A673 (cell line): Measurements from ENCODE around the gene LRCH2. TPM values are rescaled to one million over a fixed set of nuclear protein-coding genes. Genes with fewer than 3 reads are reported as not detected.

Experiments used
- BruUV-seq: library from RNA; stranded (reverse); fragments of 400-500 nt; replicated peaks from 2 replicates; lab custom pipeline; 2021; lab: Mats Ljungman, UMichigan
- CTCF ChIA-PET: fragments of 300-600 bp; sonication (Branson Sonifier 250); formaldehyde crosslinking; loops from one replicate; lab custom pipeline; 2022; ENCODE audit warnings: antibody characterized with exemption; lab: Charles Lee
- POLR2A ChIA-PET: fragments of 300-600 bp; sonication (Branson Sonifier 250); formaldehyde crosslinking; loops from one replicate; lab custom pipeline; 2022; ENCODE audit warnings: antibody characterized with exemption; ENCODE audit not compliant: low non-redundant PET; lab: Charles Lee
- DNase-seq: peaks from one replicate; pipeline ENCODE4 v3.0.0-alpha.2; 2015; ENCODE audit warnings: low spot score
- H3K27ac ChIP-seq: fragments of 200-600 bp; sonication (generic); 2 replicates; pipeline ENCODE4 v1.5.1; 2016; ENCODE audit warnings: mixed run types, low read depth, mild to moderate bottlenecking, mixed read lengths, antibody characterized with exemption, low read length; ENCODE audit not compliant: poor library complexity, severe bottlenecking
- H3K27me3 ChIP-seq: fragments of 200-600 bp; sonication (generic); replicated peaks from 2 replicates; pipeline ENCODE4 v1.6.1; 2017; ENCODE audit warnings: mixed run types, low read depth, mild to moderate bottlenecking, mixed read lengths, antibody characterized with exemption, low read length; ENCODE audit not compliant: insufficient read depth, poor library complexity
- H3K36me3 ChIP-seq: fragments of 200-600 bp; sonication (generic); 2 replicates; pipeline ENCODE4 v1.6.1; 2016; ENCODE audit warnings: mixed run types, mild to moderate bottlenecking, mixed read lengths, antibody characterized with exemption, low read length; ENCODE audit not compliant: insufficient read depth, poor library complexity, severe bottlenecking
- H3K4me1 ChIP-seq: fragments of 200-600 bp; sonication (generic); 2 replicates; pipeline ENCODE4 v1.6.1; 2017; ENCODE audit warnings: mixed run types, mild to moderate bottlenecking, mixed read lengths, antibody characterized with exemption, low read length; ENCODE audit not compliant: insufficient read depth, poor library complexity, severe bottlenecking
- H3K4me3 ChIP-seq: fragments of 200-600 bp; sonication (generic); 2 replicates; pipeline ENCODE4 v1.5.1; 2016; ENCODE audit warnings: low read depth, mixed run types, mild to moderate bottlenecking, mixed read lengths, low read length; ENCODE audit not compliant: poor library complexity, severe bottlenecking
- H3K9me3 ChIP-seq: fragments of 200-600 bp; sonication (generic); 2 replicates; pipeline ENCODE4 v1.6.1; 2016; ENCODE audit warnings: mixed run types, low read depth, mild to moderate bottlenecking, mixed read lengths, antibody characterized with exemption, low read length; ENCODE audit not compliant: poor library complexity, severe bottlenecking
- EZH2 ChIP-seq: fragments of 200-600 bp; sonication (generic); IDR thresholded peaks from 2 replicates; pipeline ENCODE4 v1.6.1; 2017; ENCODE audit warnings: borderline replicate concordance, low read depth, mild to moderate bottlenecking, mixed read lengths, antibody characterized with exemption, low read length; ENCODE audit not compliant: poor library complexity, severe bottlenecking
- intact Hi-C: fragments of 100-400 bp; cut with micrococcal nuclease; formaldehyde crosslinking; loops from one replicate; pipeline ENCODE4 v1.10.0; 2022; ENCODE audit not compliant: unreplicated experiment
- total RNA-seq: library from RNA; stranded (reverse); gene quantifications from 2 replicates; pipeline ENCODE4 v1.2.3, GENCODE V29; 2021
- TF ChIP-seq, protein P1 (sequence below): fragments of 300-800, 200-600 bp; sonication (generic); conservative IDR thresholded peaks from 2 replicates; pipeline ENCODE4 v1.5.1; 2017; ENCODE audit warnings: low read depth, mild to moderate bottlenecking, antibody characterized with exemption, low read length, moderate library complexity, mixed read lengths

LRCH2 gene
- total RNA-seq, 1 experiment from 2014 or later = 4.2 TPM

DNA sequence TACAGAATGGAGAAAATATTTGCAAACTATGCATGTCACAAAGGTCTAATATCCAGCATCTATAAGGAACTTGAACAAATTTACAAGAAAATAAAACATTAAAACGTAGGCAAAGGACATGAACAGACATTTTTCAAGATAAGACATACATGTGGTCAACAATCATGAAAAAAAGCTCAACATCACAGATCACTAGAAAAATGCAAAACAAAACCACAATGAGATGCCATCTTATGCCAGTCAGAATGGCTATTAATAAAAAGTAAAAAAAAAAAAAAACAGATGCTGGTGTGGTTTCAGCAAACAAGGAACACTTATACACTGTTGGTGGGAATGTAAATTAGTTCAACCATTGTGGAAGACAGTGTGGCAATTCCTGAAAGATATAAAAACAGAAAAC is 140.7 kb downstream of the LRCH2 start:
- H3K4me1 ChIP-seq = no peaks in the 10 kb centered on the region
- intact Hi-C loops = no loop called here
- no peaks in the 10 kb centered on the region for H3K9me3 ChIP-seq
- H3K27ac ChIP-seq = no peak overlapping the region
- POLR2A ChIA-PET = no interaction called here
- no peak for TF ChIP-seq EZH2
- TF ChIP-seq, protein P1, sequence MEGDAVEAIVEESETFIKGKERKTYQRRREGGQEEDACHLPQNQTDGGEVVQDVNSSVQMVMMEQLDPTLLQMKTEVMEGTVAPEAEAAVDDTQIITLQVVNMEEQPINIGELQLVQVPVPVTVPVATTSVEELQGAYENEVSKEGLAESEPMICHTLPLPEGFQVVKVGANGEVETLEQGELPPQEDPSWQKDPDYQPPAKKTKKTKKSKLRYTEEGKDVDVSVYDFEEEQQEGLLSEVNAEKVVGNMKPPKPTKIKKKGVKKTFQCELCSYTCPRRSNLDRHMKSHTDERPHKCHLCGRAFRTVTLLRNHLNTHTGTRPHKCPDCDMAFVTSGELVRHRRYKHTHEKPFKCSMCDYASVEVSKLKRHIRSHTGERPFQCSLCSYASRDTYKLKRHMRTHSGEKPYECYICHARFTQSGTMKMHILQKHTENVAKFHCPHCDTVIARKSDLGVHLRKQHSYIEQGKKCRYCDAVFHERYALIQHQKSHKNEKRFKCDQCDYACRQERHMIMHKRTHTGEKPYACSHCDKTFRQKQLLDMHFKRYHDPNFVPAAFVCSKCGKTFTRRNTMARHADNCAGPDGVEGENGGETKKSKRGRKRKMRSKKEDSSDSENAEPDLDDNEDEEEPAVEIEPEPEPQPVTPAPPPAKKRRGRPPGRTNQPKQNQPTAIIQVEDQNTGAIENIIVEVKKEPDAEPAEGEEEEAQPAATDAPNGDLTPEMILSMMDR = no peak
- H3K36me3 ChIP-seq = no peaks in the 10 kb centered on the region
- CTCF ChIA-PET = no interaction called here
- H3K4me3 ChIP-seq = no peak overlapping the region
- BruUV-seq = no TSS peak
- no peak for DNase-seq
- H3K27me3 ChIP-seq = no peaks in the 10 kb centered on the region

DNA sequence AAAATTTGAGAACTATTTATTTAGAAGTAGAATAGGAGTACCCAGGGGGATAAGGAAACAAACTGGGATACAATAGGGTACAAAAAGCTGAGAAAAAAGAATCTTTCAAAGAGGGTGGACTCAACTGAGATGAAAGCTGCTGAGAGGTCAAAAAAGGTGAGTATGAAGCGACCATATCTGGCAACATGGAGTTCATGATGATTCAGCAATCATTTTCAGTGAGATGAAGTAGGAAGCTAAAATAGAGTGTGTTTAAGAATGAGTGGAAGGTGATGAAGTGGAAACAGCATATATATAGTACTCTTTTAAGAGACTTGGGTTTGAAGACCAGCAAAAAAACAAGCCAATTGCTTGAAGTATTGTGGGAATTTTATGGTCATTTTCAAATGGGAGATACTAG is 144.5 kb downstream of the LRCH2 start:
- Histone ChIP-seq H3K4me1 (no peaks in the 10 kb centered on the region), H3K4me3 (no peak overlapping the region), H3K27ac (no peak overlapping the region), H3K27me3 (peaks cover 4% of the 10 kb centered on the region), H3K36me3 (no peaks in the 10 kb centered on the region), H3K9me3 (no peaks in the 10 kb centered on the region)
- no TSS peak for BruUV-seq
- intact Hi-C loops = no loop called here
- TF ChIP-seq, protein P1 = no peak
- TF ChIP-seq EZH2 = no peak
- POLR2A ChIA-PET = no interaction called here
- CTCF ChIA-PET = no interaction called here
- no peak for DNase-seq

GRCh38 chrX:115068896-115069295 is 165.0 kb downstream of the LRCH2 start:
- H3K4me1 ChIP-seq = no peaks in the 10 kb centered on the region
- no peaks in the 10 kb centered on the region for H3K36me3 ChIP-seq
- TF ChIP-seq, protein P1 = no peak
- TF ChIP-seq EZH2 = no peak
- DNase-seq = no peak
- intact Hi-C loops = no loop called here
- no peak overlapping the region for H3K4me3 ChIP-seq
- CTCF ChIA-PET = no interaction called here
- POLR2A ChIA-PET = no interaction called here
- no peaks in the 10 kb centered on the region for H3K9me3 ChIP-seq
- peaks cover 5% of the 10 kb centered on the region for H3K27me3 ChIP-seq
- no peak overlapping the region for H3K27ac ChIP-seq
- BruUV-seq = no TSS peak
